ENCODE data around the gene FMR1. TPM values are rescaled to one million over a fixed set of nuclear protein-coding genes. Genes with fewer than 3 reads are reported as not detected.

FMR1 gene
- total RNA-seq: 49.4 and 58.8 TPM in 2 replicates

DNA sequence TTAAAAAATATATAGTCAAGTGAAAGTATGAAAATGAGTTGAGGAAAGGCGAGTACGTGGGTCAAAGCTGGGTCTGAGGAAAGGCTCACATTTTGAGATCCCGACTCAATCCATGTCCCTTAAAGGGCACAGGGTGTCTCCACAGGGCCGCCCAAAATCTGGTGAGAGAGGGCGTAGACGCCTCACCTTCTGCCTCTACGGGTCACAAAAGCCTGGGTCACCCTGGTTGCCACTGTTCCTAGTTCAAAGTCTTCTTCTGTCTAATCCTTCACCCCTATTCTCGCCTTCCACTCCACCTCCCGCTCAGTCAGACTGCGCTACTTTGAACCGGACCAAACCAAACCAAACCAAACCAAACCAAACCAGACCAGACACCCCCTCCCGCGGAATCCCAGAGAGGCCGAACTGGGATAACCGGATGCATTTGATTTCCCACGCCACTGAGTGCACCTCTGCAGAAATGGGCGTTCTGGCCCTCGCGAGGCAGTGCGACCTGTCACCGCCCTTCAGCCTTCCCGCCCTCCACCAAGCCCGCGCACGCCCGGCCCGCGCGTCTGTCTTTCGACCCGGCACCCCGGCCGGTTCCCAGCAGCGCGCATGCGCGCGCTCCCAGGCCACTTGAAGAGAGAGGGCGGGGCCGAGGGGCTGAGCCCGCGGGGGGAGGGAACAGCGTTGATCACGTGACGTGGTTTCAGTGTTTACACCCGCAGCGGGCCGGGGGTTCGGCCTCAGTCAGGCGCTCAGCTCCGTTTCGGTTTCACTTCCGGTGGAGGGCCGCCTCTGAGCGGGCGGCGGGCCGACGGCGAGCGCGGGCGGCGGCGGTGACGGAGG, at the start of gene FMR1:
Gene FMR1, plus strand, starts transcription at position 728 of the 831 bp plus-strand sequence. CDS start 261 bp downstream, outside the sequence.
- intact Hi-C loops (cut with micrococcal nuclease): loop anchor here (1.0 to 10.0 kb wide), 8 partner anchors 147 to 1721 kb away; partner anchors contain the start of genes AFF2, IDS and TMEM185A

DNA sequence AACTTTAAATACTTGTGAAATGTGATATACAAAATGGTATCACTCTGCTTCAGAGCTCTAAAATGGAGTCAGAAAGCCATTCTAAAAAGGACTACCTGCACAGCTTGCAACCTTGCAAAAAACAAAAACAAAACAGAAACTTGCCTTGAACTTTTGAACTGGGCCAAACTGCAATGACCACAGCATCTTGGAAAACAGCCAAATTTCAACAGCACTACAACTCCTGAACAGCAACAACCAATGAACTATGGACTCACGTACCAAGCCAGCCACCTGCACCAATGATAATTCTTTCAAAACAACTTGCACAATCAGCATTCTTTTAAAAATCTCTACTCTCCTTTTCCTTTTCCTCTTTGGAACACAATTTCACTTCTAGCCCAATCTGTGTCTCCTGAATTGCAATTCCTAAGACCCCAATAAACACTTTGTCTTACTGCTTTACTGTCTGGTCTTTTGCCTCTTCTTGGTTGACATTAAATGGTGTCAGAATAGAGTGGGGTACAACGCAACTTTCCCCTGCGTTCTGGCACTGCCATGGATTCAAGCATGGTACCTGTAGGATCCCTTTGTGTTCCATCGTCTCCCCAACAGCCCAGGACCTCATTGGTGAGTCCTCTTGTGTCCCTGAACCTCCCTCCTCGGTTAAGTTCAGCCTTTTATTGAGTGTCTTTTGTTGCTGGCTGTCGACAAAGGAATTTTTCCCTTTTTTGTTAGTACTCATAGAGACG, 35.7 kb upstream of the FMR1 start:
- intact Hi-C loops (cut with micrococcal nuclease): no loop called here

DNA sequence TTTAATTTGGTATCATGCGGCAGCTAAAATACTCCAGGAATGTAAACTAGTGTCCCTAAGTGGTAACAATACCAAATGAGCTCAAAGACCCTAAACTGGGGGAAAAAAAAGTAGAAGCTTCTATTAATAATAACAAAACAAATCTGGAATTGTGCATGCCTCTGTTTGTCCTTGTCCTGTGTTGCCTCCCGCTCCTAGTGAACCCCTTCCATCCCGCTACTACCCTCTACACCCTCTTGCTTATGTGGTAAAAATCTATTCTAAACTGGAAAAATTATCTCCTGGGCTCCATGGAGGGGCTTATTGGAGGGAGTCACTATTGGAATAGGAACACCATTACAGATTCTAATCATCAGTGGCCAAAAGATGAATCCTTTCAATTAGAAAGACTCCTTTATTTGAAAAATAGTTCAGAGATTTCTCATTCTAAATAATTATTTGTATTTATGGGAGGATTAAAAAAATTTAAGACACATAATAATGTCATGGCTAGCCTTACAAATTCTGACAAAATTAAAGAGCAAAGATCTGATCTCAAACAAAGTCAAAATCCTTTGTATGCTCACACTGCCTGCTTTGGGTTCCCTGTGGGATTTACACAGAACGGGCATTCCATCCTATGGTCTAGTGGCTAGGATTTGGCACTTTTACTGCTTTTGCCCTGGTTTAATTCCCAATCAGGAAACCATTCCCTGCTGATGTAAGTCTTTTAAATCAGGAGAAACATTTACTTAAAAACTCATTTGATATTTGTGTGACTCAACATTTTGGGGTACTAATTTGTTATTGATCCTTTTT, 34.7 kb upstream of the FMR1 start:
- intact Hi-C loops (cut with micrococcal nuclease): no loop called here

DNA sequence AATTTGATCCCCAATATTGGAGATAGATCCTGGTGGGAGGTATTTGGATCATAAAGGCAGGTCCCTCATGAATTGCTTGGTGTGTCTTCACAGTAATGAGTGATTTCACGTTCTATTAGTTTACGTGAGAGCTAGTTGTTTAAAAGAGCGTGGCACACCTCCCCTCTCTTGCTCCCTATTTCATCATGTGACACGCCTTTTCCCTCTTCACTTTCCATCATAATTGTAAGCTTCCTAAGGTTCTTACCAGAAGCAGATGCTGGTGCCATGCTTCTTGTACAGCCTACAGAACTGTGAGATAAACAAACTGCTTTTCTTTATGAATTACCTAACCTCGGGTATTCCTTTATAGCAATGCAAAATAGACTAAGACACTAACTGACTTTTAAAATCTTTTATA, 34.0 kb upstream of the FMR1 start:
- intact Hi-C loops (cut with micrococcal nuclease): no loop called here

DNA sequence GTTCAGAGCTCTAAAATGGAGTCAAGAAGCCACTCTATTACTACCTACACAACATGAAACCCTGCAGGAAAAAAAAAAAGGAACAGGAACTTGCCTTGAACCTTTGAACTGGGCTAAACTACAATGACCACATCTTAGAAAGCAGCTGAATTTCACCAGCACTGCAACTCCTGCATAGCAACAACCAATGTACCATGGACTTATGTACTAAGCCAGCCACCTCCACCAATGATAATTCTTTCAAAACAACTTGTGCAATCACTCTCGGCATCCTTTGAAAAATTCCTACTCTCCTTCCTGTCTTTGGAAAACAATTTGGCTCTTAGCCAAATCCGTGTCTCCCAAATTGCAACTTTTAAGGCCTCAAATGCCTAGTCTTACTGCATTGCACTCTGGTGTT, 26.8 kb upstream of the FMR1 start:
- intact Hi-C loops (cut with micrococcal nuclease): no loop called here

DNA sequence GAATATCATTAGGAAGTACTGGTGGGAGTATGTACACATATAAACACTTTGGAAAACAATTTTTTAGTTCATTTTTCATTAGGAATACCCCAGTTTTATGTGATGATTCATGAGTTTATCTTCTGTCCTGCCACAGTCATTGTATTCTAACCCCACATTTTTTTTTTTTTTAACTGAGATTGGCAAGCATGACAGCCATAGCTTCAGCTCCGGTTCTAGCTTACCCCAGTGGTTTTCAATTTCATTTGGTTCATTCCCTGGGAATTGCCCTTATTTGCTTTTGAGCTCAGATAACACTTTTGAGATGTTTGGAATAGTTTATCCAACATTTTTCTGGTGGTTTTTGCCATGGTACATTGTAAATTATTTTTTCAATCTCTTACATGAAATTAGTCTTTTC, 21.0 kb upstream of the FMR1 start:
- intact Hi-C loops (cut with micrococcal nuclease): no loop called here

DNA sequence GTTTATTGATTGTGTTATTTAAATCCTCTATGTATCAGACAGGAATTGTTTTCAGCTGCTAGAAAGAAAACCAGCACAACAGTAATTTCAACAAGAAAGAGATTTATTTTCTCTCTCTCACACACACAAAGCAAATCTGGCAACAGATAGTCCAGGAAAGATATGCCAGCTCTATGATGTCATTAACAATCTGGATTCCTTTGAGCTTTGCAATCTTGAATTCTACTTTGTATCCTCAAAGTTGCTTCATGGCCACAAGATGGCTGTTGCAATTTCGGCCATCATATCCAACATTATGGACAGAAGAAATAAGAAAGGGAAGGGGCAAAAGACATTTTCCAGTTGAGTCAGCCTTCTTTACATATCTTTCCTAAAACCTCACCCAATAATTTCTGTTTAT, 19.8 kb upstream of the FMR1 start:
- intact Hi-C loops (cut with micrococcal nuclease): no loop called here

DNA sequence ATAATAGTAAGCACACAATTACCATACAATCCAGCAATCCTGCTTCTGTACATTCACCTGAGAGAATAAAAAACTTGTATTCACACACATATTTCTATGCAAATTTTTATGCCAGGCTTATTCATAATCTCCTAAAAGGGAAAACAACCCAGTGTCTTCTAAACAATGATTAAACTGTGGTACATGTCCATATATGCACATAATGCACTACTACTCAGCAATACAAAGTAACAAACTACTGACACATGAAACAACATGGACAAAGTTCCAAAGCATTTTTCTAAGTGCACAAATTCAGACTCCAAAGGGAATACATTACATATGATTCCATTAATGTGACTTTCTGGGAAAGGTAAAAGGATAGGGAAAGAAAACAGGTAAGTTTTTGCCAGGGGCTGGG, 18.0 kb upstream of the FMR1 start:
- intact Hi-C loops (cut with micrococcal nuclease): no loop called here

DNA sequence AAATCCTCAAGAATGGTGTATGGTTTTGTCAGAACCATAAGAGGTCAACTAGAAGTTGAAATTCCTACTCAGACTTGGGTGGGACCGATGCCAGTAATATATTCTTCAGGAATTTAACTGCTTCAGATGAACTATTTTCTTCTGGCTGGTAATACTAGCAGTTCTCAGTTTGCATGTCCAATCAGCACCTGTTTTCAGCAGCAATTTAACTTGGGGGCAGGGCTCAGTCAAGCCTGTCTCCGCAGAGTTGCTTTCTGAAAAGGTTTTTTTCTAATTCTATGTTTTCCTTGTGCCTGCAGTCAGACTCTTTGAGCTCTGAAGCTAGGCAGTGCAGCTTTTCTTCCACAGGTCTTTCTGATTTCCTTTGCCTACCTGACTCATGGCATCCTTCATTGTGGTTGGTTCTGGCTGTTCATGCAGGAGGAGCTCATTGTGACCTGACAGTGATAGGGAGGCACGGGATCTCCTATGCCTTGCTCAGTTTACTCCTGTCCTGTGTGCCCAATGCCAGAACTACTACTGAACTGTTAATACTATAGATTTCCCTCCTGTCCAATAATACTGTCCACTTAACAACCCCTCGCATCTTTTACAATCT, 17.3 kb upstream of the FMR1 start:
- intact Hi-C loops (cut with micrococcal nuclease): no loop called here

DNA sequence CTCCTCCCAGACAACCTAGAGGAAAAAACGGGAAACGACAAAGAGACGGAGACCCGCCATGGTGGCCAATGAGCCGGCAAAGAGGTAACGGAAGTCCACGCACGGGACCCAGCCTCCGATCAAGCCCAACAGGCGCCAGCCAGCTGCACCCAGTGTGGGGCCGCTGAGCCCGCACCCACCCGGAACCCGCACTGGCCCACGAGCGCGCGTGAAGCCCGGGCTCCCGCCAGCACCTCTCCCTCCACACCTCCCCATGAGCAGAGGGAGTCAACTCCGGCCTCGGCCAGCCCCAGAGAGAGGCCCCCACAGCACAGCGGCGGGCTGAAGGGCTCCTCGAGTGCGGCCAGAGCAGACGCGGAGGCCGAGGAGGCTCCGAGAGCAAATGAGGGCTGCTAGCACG, 14.6 kb upstream of the FMR1 start:
- intact Hi-C loops (cut with micrococcal nuclease): no loop called here

DNA sequence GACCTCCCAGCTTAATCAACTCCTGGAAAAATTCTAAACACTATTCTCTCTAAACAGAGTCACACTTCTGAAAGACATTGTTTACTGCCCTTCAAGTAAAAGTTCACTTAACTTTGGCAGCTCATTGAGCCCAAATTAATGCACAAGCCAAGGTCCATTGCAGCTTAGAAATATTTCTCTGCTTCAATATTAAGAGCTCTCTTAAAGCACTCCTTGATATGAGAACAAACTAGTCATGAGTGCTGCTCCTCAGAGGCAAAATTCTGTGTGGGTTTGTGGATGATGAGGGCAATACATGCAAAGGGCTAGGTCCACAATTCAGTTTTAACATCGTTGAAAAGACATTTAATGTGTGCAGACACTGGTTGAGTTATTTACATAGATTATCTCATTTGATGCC, 12.8 kb upstream of the FMR1 start:
- intact Hi-C loops (cut with micrococcal nuclease): no loop called here

DNA sequence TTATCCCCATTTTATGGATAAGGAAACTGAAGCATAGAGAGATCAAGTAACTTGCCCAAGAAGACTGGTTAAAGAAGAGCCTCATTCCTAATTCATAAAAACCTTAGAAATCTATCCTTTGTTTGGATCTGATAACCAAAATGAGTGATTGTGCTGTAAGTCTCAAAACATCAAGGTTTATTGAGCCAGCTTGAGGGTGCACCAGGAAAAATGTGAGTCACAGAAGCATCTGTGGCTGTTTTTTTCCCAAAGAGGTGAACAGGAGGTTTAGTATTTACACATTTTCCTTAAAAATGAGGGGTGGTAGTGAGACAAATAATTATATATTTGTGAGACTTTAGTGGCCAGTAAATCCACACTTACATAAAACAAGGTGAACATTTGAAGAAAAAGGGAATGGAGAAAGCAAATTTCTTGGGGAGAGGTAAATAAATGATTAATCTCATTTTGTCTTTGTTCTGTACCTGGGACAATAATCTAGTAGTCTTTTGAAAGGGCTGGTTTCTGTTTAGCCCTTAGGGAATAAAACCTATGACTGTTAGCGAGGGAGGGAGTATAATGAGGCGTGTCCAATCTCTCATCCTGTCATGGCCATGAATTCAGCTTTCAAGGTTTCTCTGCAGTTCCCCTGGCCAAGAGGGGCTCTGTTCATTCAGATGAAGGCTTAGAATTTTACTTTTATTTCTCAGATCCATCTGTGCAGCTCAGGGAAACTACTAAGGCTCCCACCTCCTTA, 12.2 kb upstream of the FMR1 start:
- intact Hi-C loops (cut with micrococcal nuclease): no loop called here

DNA sequence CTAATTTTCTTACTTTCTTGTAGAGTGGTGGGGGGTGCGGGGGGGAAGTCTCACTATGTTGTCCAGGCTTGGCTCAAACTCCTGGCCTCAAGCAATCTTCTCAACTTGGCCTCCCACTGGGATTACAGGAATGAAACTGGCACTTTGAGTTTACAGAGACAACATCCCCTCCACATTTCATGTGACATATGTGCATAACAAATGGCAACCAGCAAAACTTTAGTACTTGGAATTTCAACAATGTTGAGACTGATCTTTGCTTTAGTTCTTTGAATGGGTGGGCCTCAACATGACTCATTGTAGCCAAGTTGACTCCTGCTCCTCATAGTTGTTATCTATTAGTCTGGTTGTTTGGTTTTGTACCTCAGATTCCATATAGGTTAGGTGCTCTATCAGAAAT, 11.4 kb upstream of the FMR1 start:
- intact Hi-C loops (cut with micrococcal nuclease): no loop called here

DNA sequence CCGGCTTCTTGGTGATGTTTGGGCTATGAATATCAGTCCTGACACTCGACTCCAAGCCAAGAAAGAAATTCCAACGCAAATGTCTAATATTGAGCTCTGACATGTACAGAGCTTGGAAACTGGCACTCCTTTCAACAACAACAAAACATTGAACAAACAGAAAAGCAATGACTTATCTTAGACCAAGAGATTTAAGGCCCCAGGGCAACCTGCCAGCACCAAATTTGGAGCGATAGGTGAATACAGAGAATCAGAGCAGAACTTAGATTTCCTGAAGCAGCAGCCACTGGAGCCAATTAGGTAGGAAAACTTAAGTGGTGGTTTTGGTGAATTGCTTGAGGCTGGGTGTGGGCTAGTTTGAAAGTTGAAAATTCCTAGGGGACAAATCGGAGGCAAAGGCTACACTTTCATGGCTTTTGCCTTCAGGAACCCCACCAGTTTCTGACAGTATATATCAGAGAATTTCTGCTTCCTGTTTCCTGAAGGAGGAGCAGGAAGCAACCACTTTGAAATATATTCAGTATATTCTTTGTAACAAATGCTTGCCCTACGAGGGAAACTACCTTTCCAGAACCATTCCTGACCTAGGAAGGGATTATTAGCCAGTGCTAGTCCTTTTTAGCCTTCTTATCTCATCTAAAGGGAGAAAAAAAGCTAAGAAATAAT, 10.1 kb upstream of the FMR1 start:
- intact Hi-C loops (cut with micrococcal nuclease): no loop called here

DNA sequence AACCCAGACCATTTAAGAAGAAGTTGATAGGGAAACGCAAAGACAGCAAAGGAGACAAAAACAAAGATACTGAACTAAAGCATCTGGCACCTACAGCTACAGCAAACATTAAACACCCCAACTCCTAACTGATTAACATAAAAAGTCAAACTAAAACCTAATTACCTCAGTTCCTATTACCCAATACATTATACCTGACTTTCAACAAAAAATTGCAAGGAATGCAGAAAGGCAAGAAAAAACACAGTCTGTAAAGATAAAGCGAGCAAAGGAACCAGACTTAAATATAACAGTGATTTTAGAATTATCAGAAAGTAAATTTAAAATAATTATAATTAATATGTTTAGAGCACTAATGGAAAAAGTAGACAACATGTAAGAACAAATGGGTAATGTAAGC, 9.4 kb upstream of the FMR1 start:
- intact Hi-C loops (cut with micrococcal nuclease): no loop called here

DNA sequence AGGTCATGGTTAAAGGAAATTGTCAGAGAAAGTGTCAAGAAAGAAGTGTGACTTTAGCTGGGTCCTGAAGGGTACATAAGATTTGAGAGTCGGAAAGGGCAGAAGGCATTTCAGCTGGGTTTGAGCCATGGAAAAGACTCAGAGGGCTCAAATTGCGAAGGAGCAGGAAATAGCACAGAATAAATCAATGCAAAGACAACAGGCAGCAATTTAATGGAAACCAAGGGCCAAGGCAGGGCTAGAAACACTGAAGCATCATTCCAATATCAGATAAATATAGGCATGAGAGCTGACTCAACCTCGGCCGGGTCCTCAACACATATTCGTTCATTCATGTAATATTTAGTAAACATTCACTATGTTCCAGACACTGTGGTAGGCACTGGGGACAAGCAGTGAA, 3.6 kb upstream of the FMR1 start:
- intact Hi-C loops (cut with micrococcal nuclease): no loop called here

DNA sequence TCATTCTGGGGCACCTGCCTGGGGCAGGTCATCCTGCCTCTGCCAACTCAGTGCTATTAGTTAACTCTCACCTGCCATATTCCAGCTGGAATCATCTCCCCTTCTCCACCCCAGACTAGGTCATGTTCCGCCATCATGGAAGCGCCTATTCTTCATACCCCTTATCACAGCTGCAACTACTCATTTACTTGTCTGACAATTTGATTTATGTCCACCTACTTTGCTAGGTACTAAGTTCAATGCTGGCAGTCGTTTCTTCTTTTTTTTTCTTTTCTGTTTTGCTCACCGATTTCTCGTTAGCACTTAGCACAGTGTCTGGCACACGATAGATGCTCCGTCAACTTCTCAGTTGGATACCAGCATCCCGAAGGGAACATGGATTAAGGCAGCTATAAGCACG, 1.1 kb upstream of the FMR1 start:
- intact Hi-C loops (cut with micrococcal nuclease): loop anchor here (1.0 to 10.0 kb wide), 6 partner anchors 146 to 1722 kb away; partner anchors contain the start of genes AFF2, IDS and TMEM185A

DNA sequence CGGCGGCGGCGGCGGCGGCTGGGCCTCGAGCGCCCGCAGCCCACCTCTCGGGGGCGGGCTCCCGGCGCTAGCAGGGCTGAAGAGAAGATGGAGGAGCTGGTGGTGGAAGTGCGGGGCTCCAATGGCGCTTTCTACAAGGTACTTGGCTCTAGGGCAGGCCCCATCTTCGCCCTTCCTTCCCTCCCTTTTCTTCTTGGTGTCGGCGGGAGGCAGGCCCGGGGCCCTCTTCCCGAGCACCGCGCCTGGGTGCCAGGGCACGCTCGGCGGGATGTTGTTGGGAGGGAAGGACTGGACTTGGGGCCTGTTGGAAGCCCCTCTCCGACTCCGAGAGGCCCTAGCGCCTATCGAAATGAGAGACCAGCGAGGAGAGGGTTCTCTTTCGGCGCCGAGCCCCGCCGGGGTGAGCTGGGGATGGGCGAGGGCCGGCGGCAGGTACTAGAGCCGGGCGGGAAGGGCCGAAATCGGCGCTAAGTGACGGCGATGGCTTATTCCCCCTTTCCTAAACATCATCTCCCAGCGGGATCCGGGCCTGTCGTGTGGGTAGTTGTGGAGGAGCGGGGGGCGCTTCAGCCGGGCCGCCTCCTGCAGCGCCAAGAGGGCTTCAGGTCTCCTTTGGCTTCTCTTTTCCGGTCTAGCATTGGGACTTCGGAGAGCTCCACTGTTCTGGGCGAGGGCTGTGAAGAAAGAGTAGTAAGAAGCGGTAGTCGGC, 528 bp downstream of the FMR1 start:
- intact Hi-C loops (cut with micrococcal nuclease): loop anchor here (1.0 to 10.0 kb wide), 6 partner anchors 147 to 1720 kb away; partner anchors contain the start of genes AFF2 and TMEM185A

DNA sequence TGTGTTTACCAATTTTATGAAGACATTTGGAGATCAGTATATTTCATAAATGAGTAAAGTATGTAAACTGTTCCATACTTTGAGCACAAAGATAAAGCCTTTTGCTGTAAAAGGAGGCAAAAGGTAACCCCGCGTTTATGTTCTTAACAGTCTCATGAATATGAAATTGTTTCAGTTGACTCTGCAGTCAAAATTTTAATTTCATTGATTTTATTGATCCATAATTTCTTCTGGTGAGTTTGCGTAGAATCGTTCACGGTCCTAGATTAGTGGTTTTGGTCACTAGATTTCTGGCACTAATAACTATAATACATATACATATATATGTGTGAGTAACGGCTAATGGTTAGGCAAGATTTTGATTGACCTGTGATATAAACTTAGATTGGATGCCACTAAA, 1.9 kb downstream of the FMR1 start:
- intact Hi-C loops (cut with micrococcal nuclease): loop anchor here (2.0 to 10.0 kb wide), 5 partner anchors 149 to 1719 kb away; partner anchors contain the start of genes AFF2 and TMEM185A
